CD4-positive, alpha-beta T cell treated with Interleukin-21 for 1 hour (primary cell): ENCODE data around the gene LDHAL6A.
"Not testable (repeated sequence)": the region's sequence is repeated elsewhere in the genome, so short reads cannot be mapped to it uniquely, and the experiment has no call there.

Experiments
- DNase-seq: peaks from one replicate; pipeline ENCODE4 v3.0.0-alpha.2; 2020

Gene LDHAL6A

DNA sequence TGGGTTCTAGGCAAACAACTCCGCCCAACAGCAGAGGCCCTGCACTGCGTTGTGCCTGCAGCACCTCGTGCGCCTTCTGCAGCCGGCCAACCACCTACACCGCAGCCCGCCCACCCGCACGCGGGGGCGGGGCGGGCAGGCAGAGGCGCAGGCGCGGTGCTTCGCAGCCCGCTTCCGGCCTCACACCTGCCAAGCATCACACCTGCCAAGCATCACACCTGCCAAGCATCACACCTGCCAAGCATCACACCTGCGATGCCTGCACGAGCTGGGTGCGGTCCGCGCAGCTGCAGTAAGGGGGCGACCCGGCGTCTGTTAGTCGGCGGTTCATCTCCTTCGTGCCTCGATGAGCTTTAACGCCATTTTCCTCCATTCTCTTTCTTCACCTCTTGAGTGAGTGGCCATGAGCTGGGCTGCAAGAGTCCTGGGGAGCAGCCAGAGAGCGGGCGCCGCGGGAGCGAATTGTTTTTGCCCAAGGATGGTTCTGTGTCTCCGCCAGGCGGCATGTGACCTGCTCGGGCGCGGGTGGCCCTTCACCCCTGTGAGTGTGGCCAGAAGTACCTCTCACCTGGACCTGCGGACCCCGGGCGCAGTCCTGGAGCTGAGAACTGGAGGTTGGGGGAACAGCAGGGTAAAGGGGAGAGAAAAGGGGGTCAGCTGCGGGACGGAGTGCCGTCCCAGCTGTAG lies at the start of gene LDHAL6A:
LDHAL6A (plus strand) TSS at position 171 of the 687 bp plus-strand sequence. CDS start 825 bp downstream, outside the sequence.
- DNase-seq: peak; percentile 29

DNA sequence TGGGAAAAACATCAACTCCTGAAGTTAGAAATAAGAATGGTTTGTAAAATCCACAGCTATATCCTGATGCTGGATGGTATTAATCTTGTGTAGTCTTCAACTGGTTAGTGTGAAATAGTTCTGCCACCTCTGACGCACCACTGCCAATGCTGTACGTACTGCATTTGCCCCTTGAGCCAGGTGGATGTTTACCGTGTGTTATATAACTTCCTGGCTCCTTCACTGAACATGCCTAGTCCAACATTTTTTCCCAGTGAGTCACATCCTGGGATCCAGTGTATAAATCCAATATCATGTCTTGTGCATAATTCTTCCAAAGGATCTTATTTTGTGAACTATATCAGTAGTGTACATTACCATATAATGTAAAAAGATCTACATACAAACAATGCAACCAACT lies 48.3 kb upstream of the LDHAL6A start:
- DNase-seq: not testable (repeated sequence)

- peak; percentile 36 for DNase-seq
Observed at GRCh38 chr11:18408558-18409291, 46.9 kb upstream of the LDHAL6A start.

- no peak for DNase-seq
Observed at GRCh38 chr11:18416459-18416858, 39.2 kb upstream of the LDHAL6A start.

DNA sequence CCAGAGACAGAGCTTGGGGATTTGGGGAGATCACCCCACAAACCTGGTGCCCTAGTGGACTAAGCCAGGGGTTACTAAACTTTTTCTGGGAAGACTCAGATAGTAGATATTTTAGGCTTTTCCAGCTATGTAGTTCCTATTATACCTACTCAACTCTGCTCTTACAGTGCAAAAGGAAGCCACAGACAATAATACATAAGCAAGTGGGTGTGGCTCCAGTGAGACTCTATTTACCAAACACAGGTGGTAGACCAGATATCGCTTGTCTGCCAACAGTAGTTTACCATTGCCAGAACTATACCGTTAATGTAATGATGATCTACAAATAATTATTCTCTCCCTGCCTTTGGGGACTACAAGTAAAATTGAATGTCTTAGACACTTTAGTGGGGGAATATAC lies 36.6 kb upstream of the LDHAL6A start:
- DNase-seq: no peak

- DNase-seq: no peak
Observed at GRCh38 chr11:18420067-18420466, 35.6 kb upstream of the LDHAL6A start.

DNA sequence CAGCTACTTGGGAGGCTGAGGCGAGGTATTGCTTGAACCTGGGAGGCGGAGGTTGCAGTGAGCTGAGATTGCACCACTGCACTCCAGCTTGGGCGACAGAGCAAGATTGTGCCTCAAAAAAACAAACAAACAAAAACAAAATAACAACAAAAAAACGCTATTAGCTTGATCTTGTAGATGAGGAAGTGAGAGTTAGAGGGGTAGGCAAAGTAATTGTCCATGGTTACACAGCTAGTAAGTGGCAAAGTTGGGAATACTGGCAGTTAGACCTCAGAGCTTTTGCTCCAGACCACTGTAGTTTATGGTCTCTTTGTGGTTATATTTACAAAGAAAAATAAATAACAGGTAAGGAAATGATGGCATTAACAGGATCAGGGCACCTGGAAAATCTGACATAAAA lies 28.4 kb upstream of the LDHAL6A start:
- DNase-seq: no peak

DNA sequence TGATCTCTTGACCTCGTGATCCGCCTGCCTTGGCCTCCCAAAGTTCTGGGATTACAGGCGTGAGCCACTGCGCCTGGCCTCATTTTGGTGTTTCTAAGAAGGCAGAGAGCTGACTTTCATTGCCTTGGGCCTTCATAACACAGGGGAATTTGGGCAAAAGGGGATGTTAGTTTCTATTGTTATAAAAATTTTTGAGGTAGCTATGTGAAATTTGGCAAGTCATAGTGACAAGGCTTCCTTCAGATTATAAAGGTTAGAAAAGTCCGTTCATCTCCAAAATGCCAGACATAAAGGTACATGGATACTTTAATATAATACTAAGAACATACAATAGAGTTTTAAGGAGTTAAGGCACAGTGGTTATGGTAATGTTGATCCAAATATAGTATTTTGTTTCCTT lies 26.3 kb upstream of the LDHAL6A start:
- DNase-seq: no peak

DNA sequence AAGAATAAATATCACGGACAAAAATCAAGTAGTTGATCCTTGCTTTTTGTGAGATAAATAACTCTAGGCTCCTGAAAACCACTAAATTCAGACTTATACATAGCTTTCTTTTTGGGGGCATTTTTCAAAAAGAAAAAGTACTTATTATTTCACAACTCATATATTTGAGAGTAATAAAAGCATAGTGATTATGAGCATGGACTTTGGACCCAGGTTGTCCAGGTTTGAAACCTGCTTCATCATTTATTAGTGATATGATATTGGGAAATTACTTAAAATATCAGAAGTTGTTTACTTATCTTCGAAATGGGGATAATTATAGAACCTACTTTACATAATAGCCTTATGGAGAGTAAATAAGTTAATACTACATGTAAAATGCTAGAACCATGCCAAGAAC lies 17.0 kb upstream of the LDHAL6A start:
- no peak for DNase-seq

DNA sequence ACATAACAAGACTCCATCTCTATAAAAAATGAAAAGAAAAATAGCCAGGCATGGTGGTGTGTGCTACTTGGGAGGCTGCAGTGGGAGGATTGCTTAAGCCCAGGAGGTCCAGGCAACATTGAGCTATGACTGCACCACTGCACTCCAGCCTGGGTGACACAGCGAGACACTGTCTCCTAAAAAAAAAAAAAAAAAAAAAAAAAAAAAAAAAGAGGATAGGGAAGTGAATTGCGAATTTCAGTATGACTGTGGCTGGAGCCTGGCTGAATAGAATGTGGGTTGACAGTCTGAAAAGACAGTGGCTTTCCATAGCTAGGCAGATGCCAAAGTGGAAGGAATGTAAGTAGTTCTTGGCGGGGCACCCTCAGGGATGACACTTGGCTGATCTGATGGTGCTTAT lies 6.4 kb upstream of the LDHAL6A start:
- no peak for DNase-seq

DNA sequence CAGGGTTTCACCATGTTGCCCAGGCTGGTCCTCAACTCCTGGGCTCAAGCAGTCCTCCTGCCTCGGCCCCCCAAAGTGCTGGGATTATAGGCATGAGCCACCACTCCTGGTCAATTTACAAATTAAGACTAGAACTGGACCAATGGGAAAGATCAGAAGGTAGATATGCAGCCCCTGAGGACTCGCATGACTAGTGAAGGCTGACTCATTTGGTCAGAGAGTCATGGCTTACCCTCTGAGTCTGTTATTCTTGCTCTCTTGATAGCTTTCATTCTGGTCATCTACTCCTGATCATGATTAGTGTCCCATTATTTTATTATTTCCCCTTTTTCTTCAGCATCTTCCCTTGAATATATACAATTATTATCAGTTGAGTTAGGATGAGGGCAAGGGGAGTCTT lies 2.7 kb upstream of the LDHAL6A start:
- no peak for DNase-seq

DNA sequence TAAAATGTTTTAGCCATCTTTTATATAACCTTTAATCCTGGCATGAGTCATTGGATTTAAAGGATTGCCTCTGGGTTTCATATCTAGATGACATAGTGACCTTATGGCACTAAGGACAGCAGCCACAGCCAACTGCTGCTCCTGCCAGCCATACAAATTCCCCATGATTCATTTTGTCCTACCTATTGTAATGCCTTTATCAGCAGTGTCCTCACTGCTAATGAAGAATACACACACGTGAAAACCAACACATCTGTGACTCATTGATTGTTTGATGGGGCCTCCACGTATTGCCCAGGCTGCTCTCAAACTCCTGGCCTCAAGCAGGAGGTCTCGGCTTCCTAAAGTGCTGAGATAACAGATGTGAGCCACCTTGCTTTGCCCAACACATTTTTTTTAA lies 1.8 kb downstream of the LDHAL6A start:
- DNase-seq: no peak

DNA sequence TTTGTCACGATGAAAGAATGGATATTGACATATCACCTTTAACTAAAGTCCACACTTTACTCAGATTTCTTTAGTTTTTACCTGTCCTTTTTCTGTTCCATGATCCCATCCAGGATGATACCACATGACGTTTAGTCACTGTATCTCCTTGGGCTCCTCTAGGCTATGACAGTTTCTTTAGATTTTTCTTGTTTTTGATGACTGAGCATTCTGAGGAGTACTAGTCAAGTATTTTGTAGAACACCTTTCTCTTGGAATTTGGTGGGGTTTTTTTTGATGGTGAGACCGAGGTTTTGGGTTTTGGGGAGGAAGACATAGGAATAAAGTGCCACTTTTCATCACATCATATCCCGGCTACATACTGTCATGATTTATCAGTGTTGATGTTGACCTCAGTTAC lies 4.0 kb downstream of the LDHAL6A start:
- DNase-seq: no peak

DNA sequence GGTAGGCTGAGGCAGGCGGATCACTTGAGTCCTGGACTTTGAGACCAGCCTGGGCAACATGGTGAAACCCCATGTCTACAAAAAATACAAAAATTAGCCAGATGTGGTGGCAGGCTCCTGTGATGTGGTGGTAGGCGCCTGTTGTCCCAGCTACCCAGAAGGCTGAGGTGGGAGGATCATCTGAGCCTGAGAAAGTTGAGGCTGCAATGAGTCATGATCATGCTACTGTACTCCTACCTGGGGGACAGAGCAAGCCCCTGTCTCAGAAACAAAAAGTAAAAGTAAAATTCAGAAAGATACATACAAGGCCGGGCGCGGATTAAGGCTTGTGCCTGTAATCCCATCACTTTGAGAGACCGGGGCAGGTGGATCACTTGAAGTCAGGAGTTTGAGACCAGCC lies 6.3 kb downstream of the LDHAL6A start:
- DNase-seq: no peak

DNA sequence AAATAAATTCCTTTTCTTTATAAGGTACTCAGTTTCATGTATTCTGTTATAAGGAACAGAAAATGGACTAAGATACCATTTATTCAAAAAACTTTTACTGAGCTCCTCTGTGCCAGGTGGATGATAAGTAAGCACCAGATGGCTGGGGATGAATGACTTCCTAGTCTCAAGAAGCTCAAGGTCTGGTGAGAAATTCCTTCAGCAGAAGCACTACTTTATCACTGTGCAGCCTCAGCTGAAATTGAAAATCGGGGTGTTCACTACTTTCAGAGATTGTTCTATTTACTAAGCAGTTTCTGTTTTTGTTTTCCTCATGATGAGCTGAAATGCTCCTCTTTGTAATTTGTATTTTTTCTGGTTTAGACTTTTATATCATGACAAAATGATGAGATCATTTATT lies 7.8 kb downstream of the LDHAL6A start:
- DNase-seq: no peak

- no peak for DNase-seq
Observed at GRCh38 chr11:18466402-18466801, 10.7 kb downstream of the LDHAL6A start.

GRCh38 chr11:18468059-18468458 lies 12.4 kb downstream of the LDHAL6A start:
- no peak for DNase-seq

- DNase-seq: no peak
Observed at GRCh38 chr11:18468961-18469360, 13.3 kb downstream of the LDHAL6A start.

- no peak for DNase-seq
Observed at GRCh38 chr11:18471995-18472394, 16.3 kb downstream of the LDHAL6A start.

DNA sequence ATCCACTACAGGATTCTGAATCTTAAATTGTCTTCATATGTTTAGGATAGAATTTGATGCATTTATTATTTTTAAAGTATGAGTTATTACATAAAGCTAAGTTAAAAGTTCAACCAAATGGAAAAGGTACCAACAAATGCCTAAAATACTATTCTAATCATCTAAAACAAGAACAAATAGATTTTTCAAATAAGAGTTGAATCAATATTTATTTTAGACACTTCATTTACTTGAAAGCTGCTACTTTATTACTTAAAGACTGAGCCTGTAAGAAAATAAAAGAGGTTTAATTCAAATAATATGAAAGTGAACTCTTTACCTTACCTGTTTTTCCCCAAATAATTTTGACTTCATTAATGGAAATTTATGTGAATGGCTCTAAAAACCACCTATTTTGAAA lies 16.9 kb downstream of the LDHAL6A start:
- DNase-seq: no peak

DNA sequence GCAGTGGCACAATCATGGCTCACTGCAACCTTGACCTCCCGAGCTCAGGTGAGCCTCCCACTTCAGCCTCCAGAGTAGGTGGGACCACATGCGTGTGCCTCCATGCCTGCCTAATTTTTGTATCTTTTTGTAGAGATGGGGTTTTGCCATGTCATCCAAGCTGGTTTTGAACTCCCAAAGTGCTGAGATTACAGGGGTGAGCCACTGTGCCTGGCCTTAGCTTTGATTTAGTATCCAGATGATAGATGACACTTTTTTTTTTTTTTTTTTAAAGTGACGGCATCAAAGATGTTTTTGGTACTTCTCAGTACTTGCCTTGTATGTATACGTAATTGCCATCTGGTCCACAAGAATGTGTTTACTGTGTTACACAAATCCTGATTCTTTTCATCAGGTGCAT lies 23.4 kb downstream of the LDHAL6A start:
- DNase-seq: no peak

DNA sequence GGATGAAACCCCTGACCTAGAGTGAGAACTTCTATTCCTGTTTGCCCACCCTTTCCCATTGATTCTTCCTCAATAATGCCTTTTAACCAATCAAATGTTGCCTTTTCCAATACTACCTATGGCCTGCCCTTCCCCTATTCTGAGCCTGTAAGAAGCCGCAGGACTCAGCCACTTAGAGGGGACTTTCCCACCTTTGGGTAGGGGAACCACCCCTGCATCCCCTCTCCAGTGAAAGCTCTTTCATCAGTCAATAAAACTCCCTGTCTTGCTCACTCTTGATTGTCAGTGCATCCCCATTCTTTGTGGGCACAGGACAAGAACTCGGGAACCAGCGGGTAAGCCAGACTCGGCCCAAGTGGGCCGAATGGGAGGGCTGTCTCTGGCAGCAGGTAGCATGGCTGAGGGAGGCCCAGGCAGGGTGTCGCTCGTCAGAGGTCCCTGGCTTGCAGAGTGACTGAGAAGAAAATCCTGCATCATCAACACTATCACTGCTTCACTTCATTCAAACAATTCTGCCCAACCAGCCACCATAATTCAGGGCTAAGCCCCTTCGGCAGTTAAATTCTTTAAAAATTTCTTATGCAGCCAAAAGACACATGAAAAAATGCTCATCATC lies 30.4 kb downstream of the LDHAL6A start:
- DNase-seq: no peak

GRCh38 chr11:18490319-18490718 lies 34.7 kb downstream of the LDHAL6A start:
- no peak for DNase-seq
